ENCODE data around the gene TRIM13. TPM values are rescaled to one million over a fixed set of nuclear protein-coding genes. Genes with fewer than 3 reads are reported as not detected.

Gene TRIM13
- total and polyA plus RNA-seq, 7 donors: 14.7 to 25.9 (median 20.6) TPM

GRCh38 chr13:50016444-50016843 is 19.6 kb downstream of the TRIM13 start:
- Histone ChIP-seq H3K27ac (peak overlapping the region; percentile 56), H3K4me1 (peaks cover 28% of the 10 kb centered on the region), H3K36me3 (ENCODE audit: insufficient read depth in 1 of 2, low read depth in 1 of 2) (peaks cover 7 to 38% of the 10 kb centered on the region in 2 donors), H3K9me3 (no peaks in the 10 kb centered on the region), H3K27me3 (ENCODE audit: insufficient read depth in 3 of 3, low read length in 2 of 3) (no peaks in the 10 kb centered on the region), H3K4me3 (no peak overlapping the region)
- DNase-seq (no peak), ATAC-seq (no peak)
- TF ChIP-seq, protein P1, sequence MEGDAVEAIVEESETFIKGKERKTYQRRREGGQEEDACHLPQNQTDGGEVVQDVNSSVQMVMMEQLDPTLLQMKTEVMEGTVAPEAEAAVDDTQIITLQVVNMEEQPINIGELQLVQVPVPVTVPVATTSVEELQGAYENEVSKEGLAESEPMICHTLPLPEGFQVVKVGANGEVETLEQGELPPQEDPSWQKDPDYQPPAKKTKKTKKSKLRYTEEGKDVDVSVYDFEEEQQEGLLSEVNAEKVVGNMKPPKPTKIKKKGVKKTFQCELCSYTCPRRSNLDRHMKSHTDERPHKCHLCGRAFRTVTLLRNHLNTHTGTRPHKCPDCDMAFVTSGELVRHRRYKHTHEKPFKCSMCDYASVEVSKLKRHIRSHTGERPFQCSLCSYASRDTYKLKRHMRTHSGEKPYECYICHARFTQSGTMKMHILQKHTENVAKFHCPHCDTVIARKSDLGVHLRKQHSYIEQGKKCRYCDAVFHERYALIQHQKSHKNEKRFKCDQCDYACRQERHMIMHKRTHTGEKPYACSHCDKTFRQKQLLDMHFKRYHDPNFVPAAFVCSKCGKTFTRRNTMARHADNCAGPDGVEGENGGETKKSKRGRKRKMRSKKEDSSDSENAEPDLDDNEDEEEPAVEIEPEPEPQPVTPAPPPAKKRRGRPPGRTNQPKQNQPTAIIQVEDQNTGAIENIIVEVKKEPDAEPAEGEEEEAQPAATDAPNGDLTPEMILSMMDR (IDR thresholded peaks at IDR 0.05): no peak
- 43 to 58% (median 46%) methylated on average over 2 of the region's 2 CpGs for WGBS, 3 donors
- intact Hi-C loops (cut with DNase I): no loop called here

GRCh38 chr13:50017819-50018218 is 21.0 kb downstream of the TRIM13 start:
- intact Hi-C loops (cut with DNase I): no loop called here
- DNase-seq (no peak), ATAC-seq (peak in 3 of 4 donors; percentile 17 to 44 (median 41))
- Histone ChIP-seq H3K4me1 (peaks cover 28% of the 10 kb centered on the region), H3K36me3 (ENCODE audit: insufficient read depth in 1 of 2, low read depth in 1 of 2) (peaks cover under 1 to 38% of the 10 kb centered on the region in 2 donors), H3K9me3 (no peaks in the 10 kb centered on the region), H3K27me3 (ENCODE audit: insufficient read depth in 3 of 3, low read length in 2 of 3) (no peaks in the 10 kb centered on the region), H3K4me3 (no peak overlapping the region), H3K27ac (peak overlapping the region; percentile 12)
- TF ChIP-seq, protein P1 (IDR thresholded peaks at IDR 0.05): no peak

- H3K27ac ChIP-seq: no peak overlapping the region
- WGBS, 3 donors: 74 to 79% (median 77%) methylated on average over 1 of the region's 1 CpG
- no peaks in the 10 kb centered on the region for H3K27me3 ChIP-seq (ENCODE audit: insufficient read depth in 3 of 3, low read length in 2 of 3)
- H3K4me1 ChIP-seq: no peaks in the 10 kb centered on the region
- TF ChIP-seq, protein P1 (IDR thresholded peaks at IDR 0.05): no peak
- no peak overlapping the region for H3K4me3 ChIP-seq
- DNase-seq (no peak), ATAC-seq (no peak)
- H3K36me3 ChIP-seq (ENCODE audit: insufficient read depth in 1 of 2, low read depth in 1 of 2): peaks cover 0 to 55% of the 10 kb centered on the region in 2 donors
- no peaks in the 10 kb centered on the region for H3K9me3 ChIP-seq
- intact Hi-C loops (cut with DNase I): no loop called here
These were observed 28.6 kb downstream of the TRIM13 start for GRCh38 chr13:50025436-50025835.

- TF ChIP-seq, protein P1 (IDR thresholded peaks at IDR 0.05): no peak
- Histone ChIP-seq H3K9me3 (no peaks in the 10 kb centered on the region), H3K36me3 (ENCODE audit: insufficient read depth in 1 of 2, low read depth in 1 of 2) (peaks cover 0 to 40% of the 10 kb centered on the region in 2 donors), H3K27me3 (ENCODE audit: insufficient read depth in 3 of 3, low read length in 2 of 3) (no peaks in the 10 kb centered on the region), H3K4me3 (no peak overlapping the region), H3K27ac (no peak overlapping the region), H3K4me1 (no peaks in the 10 kb centered on the region)
- WGBS, 3 donors: 87 to 93% (median 93%) methylated on average over 2 of the region's 2 CpGs
- DNase-seq (no peak), ATAC-seq (no peak)
- intact Hi-C loops (cut with DNase I): no loop called here
These were observed 30.1 kb downstream of the TRIM13 start for GRCh38 chr13:50026788-50027473.

DNA sequence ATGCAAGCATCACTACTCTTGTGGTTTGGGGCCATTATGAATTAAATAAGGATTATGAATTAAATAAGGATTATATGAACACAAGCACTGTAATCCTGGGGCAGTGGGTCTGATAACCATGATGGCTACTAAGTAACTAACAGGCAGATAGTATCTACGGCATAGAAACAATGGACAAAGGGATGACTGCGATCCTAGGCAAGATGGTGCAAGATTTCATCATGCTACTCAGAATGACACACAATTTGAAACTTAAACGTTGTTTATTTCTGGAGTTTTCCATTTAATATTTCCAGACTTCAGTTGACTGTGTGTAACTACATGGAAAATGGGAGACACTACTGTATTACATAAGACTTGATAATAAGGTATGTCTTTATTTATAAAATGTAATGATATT is 33.5 kb downstream of the TRIM13 start:
- intact Hi-C loops (cut with DNase I): no loop called here
- TF ChIP-seq, protein P1 (IDR thresholded peaks at IDR 0.05): no peak
- whole genome bisulfite sequencing, 3 donors: 94 to 97% (median 95%) methylated on average over 3 of the region's 3 CpGs

More for the DNA sequence above, 33.5 kb downstream of the TRIM13 start:
- Histone ChIP-seq H3K27me3 (ENCODE audit: insufficient read depth in 3 of 3, low read length in 2 of 3) (no peaks in the 10 kb centered on the region), H3K36me3 (ENCODE audit: insufficient read depth in 1 of 2, low read depth in 1 of 2) (peaks cover 0 to 17% of the 10 kb centered on the region in 2 donors), H3K27ac (no peak overlapping the region), H3K9me3 (no peaks in the 10 kb centered on the region), H3K4me3 (no peak overlapping the region), H3K4me1 (no peaks in the 10 kb centered on the region)
- no peak for DNase-seq
- ATAC-seq: no peak
